H1 (cell line): ENCODE data around the gene GRK5. TPM values are rescaled to one million over a fixed set of nuclear protein-coding genes. Genes with fewer than 3 reads are reported as not detected.

Experiments used
- CTCF ChIA-PET: fragments of 300-600 bp; sonication (Branson Sonifier 250); formaldehyde crosslinking; loops from one replicate; lab custom pipeline; 2021; ENCODE audit not compliant: partially characterized antibody; lab: Charles Lee
- POLR2A ChIA-PET: fragments of 300-600 bp; sonication (Branson Sonifier 250); formaldehyde crosslinking; loops from one replicate; lab custom pipeline; 2021; ENCODE audit warnings: inconsistent platforms; ENCODE audit not compliant: partially characterized antibody; lab: Charles Lee
- DNase-seq, 2 experiments: peaks; one replicate each; pipeline versions ENCODE4 v3.0.0 to v3.0.0-alpha.2; 2010 to 2022; ENCODE audit warnings: low spot score in 2 of 2, low read depth in 1 of 2, mixed read lengths in 1 of 2
- FAIRE-seq: peaks from 2 replicates; lab custom pipeline; 2011; peaks lifted over from hg19 to GRCh38; lab: Jason Lieb, UNC
- H2AFZ ChIP-seq: 2 replicates; pipeline ENCODE4 v1.8.1; 2012; ENCODE audit warnings: low read length, inconsistent platforms
- H2AK5ac ChIP-seq: 2 replicates; pipeline ENCODE4 v1.6.1; 2013; ENCODE audit warnings: low read depth, low read length
- H2BK120ac ChIP-seq: replicated peaks from 2 replicates; pipeline ENCODE3; 2013; ENCODE audit warnings: low read depth, low read length, inconsistent platforms
- H2BK12ac ChIP-seq: 2 replicates; pipeline ENCODE4 v1.6.1; 2013; ENCODE audit warnings: low read depth, low read length
- H2BK15ac ChIP-seq: 2 replicates; pipeline ENCODE4 v1.6.1; 2013; ENCODE audit warnings: low read length
- H2BK20ac ChIP-seq: 2 replicates; pipeline ENCODE4 v1.6.1; 2013; ENCODE audit warnings: low read length
- H2BK5ac ChIP-seq: 2 replicates; pipeline ENCODE4 v1.6.1; 2013; ENCODE audit warnings: low read depth, low read length
- H3K14ac ChIP-seq: 2 replicates; pipeline ENCODE4 v1.6.1; 2013; ENCODE audit warnings: inconsistent platforms; ENCODE audit not compliant: insufficient read length
- H3K18ac ChIP-seq: 2 replicates; pipeline ENCODE4 v1.6.1; 2013; ENCODE audit warnings: low read length; ENCODE audit errors: extremely low read depth
- H3K23ac ChIP-seq: 2 replicates; pipeline ENCODE4 v1.6.1; 2013; ENCODE audit warnings: inconsistent platforms; ENCODE audit not compliant: insufficient read length
- H3K23me2 ChIP-seq: 2 replicates; pipeline ENCODE4 v1.6.1; 2013; ENCODE audit warnings: low read depth, low read length
- H3K27ac ChIP-seq: 2 replicates; pipeline ENCODE4 v1.6.1; 2011; ENCODE audit warnings: low read depth, low read length, inconsistent platforms
- H3K27me3 ChIP-seq, 4 experiments: replicated peaks in 1 of 4; 1 replicate in 1 of 4; 2 replicates in 3 of 4; pipeline versions ENCODE4 v1.6.1 to v1.8.1; 2011 to 2013; ENCODE audit warnings: low read length in 3 of 4, mild to moderate bottlenecking in 3 of 4, inconsistent platforms in 2 of 4, mixed read lengths in 2 of 4, moderate library complexity in 1 of 4; ENCODE audit not compliant: control insufficient read depth in 3 of 4, insufficient read depth in 3 of 4; ENCODE audit errors: extremely low read depth in 1 of 4
- H3K36me3 ChIP-seq, 4 experiments: 2 replicates each; pipeline versions ENCODE4 v1.6.1 to v1.8.1; 2011 to 2013; ENCODE audit warnings: mild to moderate bottlenecking in 4 of 4, low read length in 3 of 4, moderate library complexity in 2 of 4, control low read depth in 1 of 4, inconsistent platforms in 1 of 4; ENCODE audit not compliant: insufficient read depth in 4 of 4, control insufficient read depth in 2 of 4
- H3K4ac ChIP-seq: replicated peaks from 2 replicates; pipeline ENCODE3; 2013; ENCODE audit warnings: low read length, low read depth, mixed read lengths, inconsistent platforms; ENCODE audit not compliant: insufficient read length
- H3K4me1 ChIP-seq, 4 experiments: replicated peaks in 1 of 4; 1 replicate in 1 of 4; 2 replicates in 3 of 4; pipeline versions ENCODE4 v1.6.1 to v1.8.1; 2011 to 2013; ENCODE audit warnings: low read length in 3 of 4, inconsistent platforms in 2 of 4, mixed read lengths in 1 of 4; ENCODE audit not compliant: insufficient read depth in 4 of 4, control insufficient read depth in 3 of 4
- H3K4me2 ChIP-seq, 2 experiments: 2 replicates each; pipeline versions ENCODE4 v1.6.1 to v1.8.1; 2011 to 2013; ENCODE audit warnings: low read depth in 2 of 2, low read length in 2 of 2, control low read depth in 1 of 2, inconsistent platforms in 1 of 2, mild to moderate bottlenecking in 1 of 2; ENCODE audit not compliant: insufficient read depth in 1 of 2
- H3K4me3 ChIP-seq, 4 experiments: fragments of 200-600, 300-600 bp in 1 of 4; sonication (generic), shearing (Covaris generic), sonication (Bioruptor Twin) in 1 of 4; 2 replicates each; pipeline versions ENCODE4 v1.5.1 to v1.8.1; 2011 to 2016; ENCODE audit warnings: low read length in 4 of 4, low read depth in 3 of 4, control low read depth in 2 of 4, inconsistent platforms in 2 of 4, mild to moderate bottlenecking in 2 of 4, mixed read lengths in 1 of 4, moderate library complexity in 1 of 4; ENCODE audit not compliant: insufficient read depth in 2 of 4; ENCODE audit errors: extremely low read depth in 1 of 4
- H3K56ac ChIP-seq: replicated peaks from 2 replicates; pipeline ENCODE3; 2013; ENCODE audit warnings: low read depth, mild to moderate bottlenecking, mixed read lengths, low read length, inconsistent platforms; ENCODE audit not compliant: insufficient read length
- H3K79me1 ChIP-seq: 2 replicates; pipeline ENCODE4 v1.6.1; 2013; ENCODE audit warnings: low read depth, low read length, control low read depth
- H3K79me2 ChIP-seq, 2 experiments: 2 replicates each; pipeline versions ENCODE4 v1.6.1 to v1.8.1; 2012 to 2013; ENCODE audit warnings: low read length in 2 of 2, mild to moderate bottlenecking in 2 of 2, inconsistent platforms in 1 of 2; ENCODE audit not compliant: insufficient read depth in 2 of 2, control insufficient read depth in 1 of 2
- H3K9ac ChIP-seq, 4 experiments: replicated peaks in 1 of 4; 1 replicate in 1 of 4; 2 replicates in 3 of 4; pipeline versions ENCODE4 v1.6.1 to v1.8.1; 2011 to 2013; ENCODE audit warnings: low read depth in 3 of 4, low read length in 3 of 4, control low read depth in 2 of 4, mild to moderate bottlenecking in 2 of 4, moderate library complexity in 2 of 4, inconsistent platforms in 1 of 4; ENCODE audit errors: extremely low read depth in 1 of 4
- H3K9me3 ChIP-seq, 2 experiments: 2 replicates each; pipeline versions ENCODE4 v1.6.1 to v1.8.1; 2012 to 2013; ENCODE audit warnings: mild to moderate bottlenecking in 2 of 2, moderate library complexity in 2 of 2, control low read depth in 1 of 2, inconsistent platforms in 1 of 2, low read depth in 1 of 2, low read length in 1 of 2, mixed read lengths in 1 of 2; ENCODE audit not compliant: insufficient read depth in 2 of 2
- H4K20me1 ChIP-seq, 2 experiments: replicated peaks in 1 of 2; 2 replicates each; pipeline versions ENCODE3 to v1.8.1; 2011 to 2013; ENCODE audit warnings: inconsistent platforms in 2 of 2, low read length in 2 of 2, mild to moderate bottlenecking in 1 of 2; ENCODE audit not compliant: insufficient read depth in 2 of 2, control insufficient read depth in 1 of 2
- H4K5ac ChIP-seq: 2 replicates; pipeline ENCODE4 v1.6.1; 2013; ENCODE audit warnings: low read length, low read depth, mixed read lengths, inconsistent platforms; ENCODE audit not compliant: insufficient read length
- H4K8ac ChIP-seq: 2 replicates; pipeline ENCODE4 v1.8.0; 2013; ENCODE audit warnings: mild to moderate bottlenecking, moderate library complexity, low read length, inconsistent platforms; ENCODE audit not compliant: insufficient read depth; ENCODE audit errors: extremely low read depth
- H4K91ac ChIP-seq: replicated peaks from 2 replicates; pipeline ENCODE3; 2013; ENCODE audit warnings: low read length, mixed read lengths, inconsistent platforms; ENCODE audit not compliant: insufficient read length
- ATF2 ChIP-seq: IDR thresholded peaks from 2 replicates; pipeline ENCODE4 v1.6.1; 2012; ENCODE audit warnings: low read length, inconsistent platforms
- CEBPB ChIP-seq: IDR thresholded peaks from 2 replicates; pipeline ENCODE4 v1.6.1; 2012; ENCODE audit warnings: low read depth, low read length
- JUND ChIP-seq: IDR thresholded peaks from 2 replicates; pipeline ENCODE4 v1.6.1; 2011; ENCODE audit warnings: mild to moderate bottlenecking, improper control_type of control experiment, low read length
- NANOG ChIP-seq: IDR thresholded peaks from 2 replicates; pipeline ENCODE4 v1.6.1; 2011; ENCODE audit warnings: low read length, low read depth, mild to moderate bottlenecking, inconsistent platforms; ENCODE audit not compliant: insufficient read depth, poor library complexity, severe bottlenecking
- POLR2AphosphoS5 ChIP-seq: IDR thresholded peaks from 2 replicates; pipeline ENCODE4 v1.6.1; 2011; ENCODE audit warnings: low read depth, low read length
- WGBS, 2 experiments: shearing (Covaris generic) in 1 of 2; methylation state at CpG; one replicate each; pipeline versions ENCODE4 v1.1.6 to v1.1.7; 2013 to 2015; ENCODE audit warnings: low lambda C conversion rate in 2 of 2, mixed read lengths in 2 of 2, inconsistent platforms in 1 of 2, low coverage in 1 of 2, missing lambda C conversion rate in 1 of 2; ENCODE audit not compliant: insufficient replicate concordance in 2 of 2, insufficient coverage in 1 of 2, insufficient read length in 1 of 2; ENCODE audit errors: extremely low coverage in 1 of 2, missing lambda C conversion rate in 1 of 2; 5-methylcytosine and 5-hydroxymethylcytosine counted together
- polyA plus RNA-seq, 7 experiments: library from polyadenylated mRNA; depleted of rRNA in 3 of 7; stranded (reverse) in 5 of 7; unstranded in 2 of 7; fragments of >200 nt in 5 of 7; fragments of 200-250 nt in 2 of 7; gene quantifications; 1 replicate in 5 of 7; 2 replicates in 1 of 7; 4 replicates in 1 of 7; pipeline versions ENCODE4 v1.2.1 to v1.2.3, GENCODE V29; 2011 to 2013; ENCODE audit warnings: missing spikeins in 2 of 7, mixed read lengths in 2 of 7
- total RNA-seq: library from RNA; stranded (reverse); fragmentation: NEBNext Ultra II Directional; extraction: Animal tissue kit (Norgen Biotek cat#: 25700); gene quantifications from 2 replicates; pipeline ENCODE4 v1.2.1, GENCODE V29; 2021

GRK5 gene
- total and polyA plus RNA-seq, 2 of the 8 experiments (the other 6 are each of a cell fraction or from before 2014, with no cell fraction given) = 0.54 to 2.5 TPM

- peaks cover 0 to 5% of the 10 kb centered on the region in 2 experiments for H4K20me1 ChIP-seq
- POLR2A ChIA-PET = no interaction called here
- CTCF ChIA-PET = interaction anchor here (0.6 to 1.7 kb wide), 8 partner anchors 10 to 129 kb away, joined by 3 to 5 read pairs (median 4); no protein-coding TSS in a partner anchor
- no peaks in the 10 kb centered on the region for H3K9me3 ChIP-seq
- no peak overlapping the region for H3K56ac ChIP-seq
- H3K4ac ChIP-seq = no peak overlapping the region
- no peak overlapping the region for H2BK5ac ChIP-seq
- no peak overlapping the region; the same call in 1 of the 2 replicates for H3K18ac ChIP-seq
- DNase-seq (no peak), FAIRE-seq (no peak)
- H3K23ac ChIP-seq = no peak overlapping the region
- H3K9ac ChIP-seq = no peak overlapping the region
- H4K5ac ChIP-seq = no peak overlapping the region
- peak; percentile 22; the same call in 1 of the 2 replicates for TF ChIP-seq POLR2AphosphoS5
- no peak for TF ChIP-seq ATF2
- TF ChIP-seq NANOG = no peak
- TF ChIP-seq CEBPB = no peak
- 0 out of 2 replicates have a peak, but pooled peaks have one; percentile 12 for TF ChIP-seq JUND
- WGBS, 2 experiments = 71% methylated on average over 16 of the region's 16 CpGs; no CpG with 5 or more reads in 1 of the 2 experiments
- no peak overlapping the region for H2BK120ac ChIP-seq
- no peak overlapping the region for H2BK12ac ChIP-seq
- no peaks in the 10 kb centered on the region for H3K23me2 ChIP-seq
- H2AFZ ChIP-seq = no peak overlapping the region
- H3K27me3 ChIP-seq = peaks cover 0 to 9% (median 6%) of the 10 kb centered on the region in 4 experiments; a peak in 4 of 7 replicates
- no peak overlapping the region for H2AK5ac ChIP-seq
- peak overlapping the region; percentile 43; the same call in 1 of the 2 replicates for H4K8ac ChIP-seq
- H4K91ac ChIP-seq = no peak overlapping the region
- H3K4me2 ChIP-seq = no peak overlapping the region
- H3K4me3 ChIP-seq = no peak overlapping the region
- no peaks in the 10 kb centered on the region for H3K79me2 ChIP-seq
- no peak overlapping the region for H2BK20ac ChIP-seq
- no peak overlapping the region for H3K27ac ChIP-seq
- H3K79me1 ChIP-seq = no peaks in the 10 kb centered on the region
- H3K36me3 ChIP-seq = no peaks in the 10 kb centered on the region
- no peak overlapping the region for H3K14ac ChIP-seq
- no peak overlapping the region for H2BK15ac ChIP-seq
- peaks cover 0 to 6% (median 2%) of the 10 kb centered on the region in 4 experiments; a peak in 3 of 7 replicates for H3K4me1 ChIP-seq
These were observed 46.2 kb downstream of the GRK5 start for GRCh38 chr10:119253433-119254174.
